Activated CD4-positive, alpha-beta memory T cell treated with anti-CD3 and anti-CD28 coated beads for 36 hours (primary cell): ENCODE data around the gene MOB4. TPM values are rescaled to one million over a fixed set of nuclear protein-coding genes. Genes with fewer than 3 reads are reported as not detected.
A peak's percentile ranks its signal among the peaks of the same experiment; 100 is the strongest.
"Not testable (repeated sequence)": the region's sequence is repeated elsewhere in the genome, so short reads cannot be mapped to it uniquely, and the experiment has no call there.

Source experiments
- CTCF ChIA-PET: fragments of 350-600 bp; sonication (Branson Sonifier 250); formaldehyde crosslinking; loops from one replicate; lab custom pipeline; 2021; ENCODE audit warnings: antibody characterized with exemption, inconsistent platforms; lab: Charles Lee
- POLR2A ChIA-PET: fragments of 350-600 bp; sonication (Branson Sonifier 250); formaldehyde crosslinking; loops from one replicate; lab custom pipeline; 2021; ENCODE audit warnings: antibody characterized with exemption; lab: Charles Lee
- DNase-seq: peaks from one replicate; pipeline ENCODE4 v3.0.0-alpha.2; 2020
- H3K27ac Mint-ChIP-seq: one replicate; pipeline ENCODE4 v1.8.0; 2021; ENCODE audit warnings: mixed read lengths
- H3K27me3 Mint-ChIP-seq: one replicate; pipeline ENCODE4 v1.8.0; 2021; ENCODE audit warnings: mixed read lengths
- H3K36me3 Mint-ChIP-seq: one replicate; pipeline ENCODE4 v1.8.0; 2021; ENCODE audit warnings: mixed read lengths
- H3K4me1 Mint-ChIP-seq: one replicate; pipeline ENCODE4 v1.8.0; 2021; ENCODE audit warnings: low read depth, mixed read lengths
- H3K4me3 Mint-ChIP-seq: one replicate; pipeline ENCODE4 v1.8.0; 2021; ENCODE audit warnings: mild to moderate bottlenecking, mixed read lengths
- H3K9me3 Mint-ChIP-seq: one replicate; pipeline ENCODE4 v1.8.0; 2021; ENCODE audit warnings: mixed read lengths
- intact Hi-C: fragments of 100-400 bp; cut with micrococcal nuclease; formaldehyde crosslinking; loops from one replicate; pipeline ENCODE4 v1.15.1; 2023
- total RNA-seq, 2 experiments: library from RNA; stranded (reverse); gene quantifications; one replicate each; pipeline ENCODE4 v1.2.3, GENCODE V29; 2021

MOB4 gene
- total RNA-seq, 2 experiments from 2014 or later: 18.9 to 19.5 TPM

GRCh38 chr2:197513915-197514314 is 2.0 kb upstream of the MOB4 start:
- no peaks in the 10 kb centered on the region for H3K27me3 Mint-ChIP-seq
- POLR2A ChIA-PET: interaction anchor here (5.6 kb wide), 1 partner anchor 14 kb away, joined by 71 read pairs; the partner anchor contains the start of genes HSPD1 and HSPE1
- no peak for DNase-seq
- intact Hi-C loops: no loop called here
- H3K4me3 Mint-ChIP-seq: no peak overlapping the region
- CTCF ChIA-PET: interaction anchor here (1.4 kb wide), 2 partner anchors 12 to 14 kb away, joined by 6 read pairs; partner anchors contain the start of genes HSPD1 and HSPE1
- no peaks in the 10 kb centered on the region for H3K9me3 Mint-ChIP-seq
- peaks cover 10% of the 10 kb centered on the region for H3K36me3 Mint-ChIP-seq
- no peak overlapping the region for H3K27ac Mint-ChIP-seq
- peaks cover 17% of the 10 kb centered on the region for H3K4me1 Mint-ChIP-seq

GRCh38 chr2:197514754-197515153 is 1.1 kb upstream of the MOB4 start:
- CTCF ChIA-PET: no interaction called here

GRCh38 chr2:197515315-197515738 is 539 bp upstream of the MOB4 start:
- peaks cover 22% of the 10 kb centered on the region for H3K4me1 Mint-ChIP-seq
- H3K9me3 Mint-ChIP-seq: no peaks in the 10 kb centered on the region
- no peak for DNase-seq
- H3K4me3 Mint-ChIP-seq: peak overlapping the region; percentile 92
- ChIA-PET POLR2A (interaction anchor here (0.6 to 5.6 kb wide), 9 partner anchors 11 to 191 kb away, joined by 3 to 71 read pairs (median 5); partner anchors contain the start of genes HSPD1, HSPE1, MARS2 and SF3B1), CTCF (interaction anchor here (1.7 to 2.0 kb wide), 2 partner anchors 13 to 84 kb away, joined by 7 to 8 read pairs; no protein-coding TSS in a partner anchor)
- H3K36me3 Mint-ChIP-seq: peaks cover 7% of the 10 kb centered on the region
- H3K27ac Mint-ChIP-seq: peak overlapping the region; percentile 88
- no peaks in the 10 kb centered on the region for H3K27me3 Mint-ChIP-seq
- intact Hi-C loops: loop anchor here (1.0 kb wide), 2 partner anchors 15 to 190 kb away; partner anchors contain the start of genes HSPE1 and MARS2

More at GRCh38 chr2:197514754-197515153, 1.1 kb upstream of the MOB4 start:
- peaks cover 10% of the 10 kb centered on the region for H3K36me3 Mint-ChIP-seq
- H3K4me3 Mint-ChIP-seq: peak overlapping the region; percentile 92
- no peak for DNase-seq
- no peaks in the 10 kb centered on the region for H3K27me3 Mint-ChIP-seq
- H3K27ac Mint-ChIP-seq: peak overlapping the region; percentile 88
- POLR2A ChIA-PET: interaction anchor here (0.9 to 5.6 kb wide), 4 partner anchors 10 to 80 kb away, joined by 4 to 71 read pairs (median 6); partner anchors contain the start of genes HSPD1, HSPE1 and SF3B1
- no peaks in the 10 kb centered on the region for H3K9me3 Mint-ChIP-seq
- H3K4me1 Mint-ChIP-seq: peaks cover 22% of the 10 kb centered on the region
- intact Hi-C loops: loop anchor here (1.0 kb wide), 2 partner anchors 14 to 191 kb away; partner anchors contain the start of genes HSPE1 and MARS2

DNA sequence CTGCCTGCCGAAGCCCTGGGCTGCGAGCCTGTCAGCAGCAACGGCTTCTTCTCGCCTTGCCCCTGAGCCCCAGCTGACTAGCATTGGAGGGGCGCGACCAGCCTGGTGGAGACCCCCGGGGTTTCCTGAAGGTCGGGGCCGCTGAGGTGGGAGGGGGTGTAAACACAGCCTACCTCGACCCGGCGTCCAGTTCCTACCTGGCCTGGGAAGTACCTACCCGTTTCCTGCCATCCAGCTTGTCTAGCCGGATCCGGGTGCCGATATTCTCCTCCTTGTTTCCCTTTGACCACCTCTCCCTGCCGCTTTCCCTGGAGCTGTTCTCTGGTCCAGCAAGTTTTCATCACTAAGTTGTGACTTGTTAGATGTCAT is 511 bp downstream of the MOB4 start:
- Mint-ChIP-seq H3K9me3 (no peaks in the 10 kb centered on the region), H3K4me1 (peaks cover 27% of the 10 kb centered on the region), H3K4me3 (peak overlapping the region; percentile 92), H3K36me3 (peaks cover 13% of the 10 kb centered on the region), H3K27ac (peak overlapping the region; percentile 88), H3K27me3 (no peaks in the 10 kb centered on the region)
- intact Hi-C loops: loop anchor here (1.0 kb wide), 2 partner anchors 63 to 81 kb away; partner anchors contain the start of genes COQ10B and SF3B1
- peak; percentile 49 for DNase-seq
- CTCF ChIA-PET: interaction anchor here (0.7 to 2.3 kb wide), 8 partner anchors 10 to 262 kb away, joined by 3 to 8 read pairs (median 4); partner anchors contain the start of genes HSPD1, HSPE1 and MARS2
- POLR2A ChIA-PET: interaction anchor here (0.6 to 5.6 kb wide), 13 partner anchors 9 to 1347 kb away, joined by 3 to 71 read pairs (median 4); partner anchors contain the start of genes COQ10B, HSPD1, HSPE1 and MARS2

GRCh38 chr2:197517150-197517549 is 1.3 kb downstream of the MOB4 start:
- H3K4me3 Mint-ChIP-seq: peak overlapping the region; percentile 92
- no peaks in the 10 kb centered on the region for H3K9me3 Mint-ChIP-seq
- no peaks in the 10 kb centered on the region for H3K27me3 Mint-ChIP-seq
- POLR2A ChIA-PET: interaction anchor here (1.0 to 5.6 kb wide), 6 partner anchors 8 to 188 kb away, joined by 3 to 71 read pairs (median 6); partner anchors contain the start of genes COQ10B, HSPD1, HSPE1 and MARS2
- intact Hi-C loops: no loop called here
- peaks cover 31% of the 10 kb centered on the region for H3K4me1 Mint-ChIP-seq
- CTCF ChIA-PET: interaction anchor here (0.7 to 2.3 kb wide), 7 partner anchors 11 to 261 kb away, joined by 3 to 8 read pairs (median 4); partner anchors contain the start of genes HSPD1 and HSPE1
- peak overlapping the region; percentile 88 for H3K27ac Mint-ChIP-seq
- no peak for DNase-seq
- H3K36me3 Mint-ChIP-seq: peaks cover 16% of the 10 kb centered on the region

GRCh38 chr2:197538412-197538811 is 22.5 kb downstream of the MOB4 start:
- H3K9me3 Mint-ChIP-seq: no peaks in the 10 kb centered on the region
- H3K27ac Mint-ChIP-seq: peak overlapping the region; percentile 33
- intact Hi-C loops: no loop called here
- no peak for DNase-seq
- no peak overlapping the region for H3K4me3 Mint-ChIP-seq
- peaks cover 47% of the 10 kb centered on the region for H3K36me3 Mint-ChIP-seq
- peaks cover 33% of the 10 kb centered on the region for H3K4me1 Mint-ChIP-seq
- POLR2A ChIA-PET: interaction anchor here (0.6 kb wide), 1 partner anchor 168 kb away, joined by 4 read pairs; no protein-coding TSS in a partner anchor
- CTCF ChIA-PET: no interaction called here
- H3K27me3 Mint-ChIP-seq: no peaks in the 10 kb centered on the region

GRCh38 chr2:197539734-197540133 is 23.9 kb downstream of the MOB4 start:
- CTCF ChIA-PET: no interaction called here
- Mint-ChIP-seq H3K4me3 (no peak overlapping the region), H3K27ac (peak overlapping the region; percentile 3), H3K27me3 (no peaks in the 10 kb centered on the region), H3K4me1 (peaks cover 24% of the 10 kb centered on the region), H3K36me3 (peaks cover 43% of the 10 kb centered on the region), H3K9me3 (no peaks in the 10 kb centered on the region)
- POLR2A ChIA-PET: interaction anchor here (1.0 kb wide), 1 partner anchor 23 kb away, joined by 3 read pairs; no protein-coding TSS in a partner anchor
- intact Hi-C loops: no loop called here
- DNase-seq: no peak

GRCh38 chr2:197543206-197543605 is 27.3 kb downstream of the MOB4 start:
- Mint-ChIP-seq H3K36me3 (peaks cover 33% of the 10 kb centered on the region), H3K4me1 (peaks cover 18% of the 10 kb centered on the region), H3K27me3 (no peaks in the 10 kb centered on the region), H3K27ac (no peak overlapping the region), H3K4me3 (no peak overlapping the region), H3K9me3 (no peaks in the 10 kb centered on the region)
- CTCF ChIA-PET: interaction anchor here (0.9 kb wide), 1 partner anchor 11 kb away, joined by 3 read pairs; no protein-coding TSS in a partner anchor
- DNase-seq: no peak
- POLR2A ChIA-PET: no interaction called here
- intact Hi-C loops: no loop called here

DNA sequence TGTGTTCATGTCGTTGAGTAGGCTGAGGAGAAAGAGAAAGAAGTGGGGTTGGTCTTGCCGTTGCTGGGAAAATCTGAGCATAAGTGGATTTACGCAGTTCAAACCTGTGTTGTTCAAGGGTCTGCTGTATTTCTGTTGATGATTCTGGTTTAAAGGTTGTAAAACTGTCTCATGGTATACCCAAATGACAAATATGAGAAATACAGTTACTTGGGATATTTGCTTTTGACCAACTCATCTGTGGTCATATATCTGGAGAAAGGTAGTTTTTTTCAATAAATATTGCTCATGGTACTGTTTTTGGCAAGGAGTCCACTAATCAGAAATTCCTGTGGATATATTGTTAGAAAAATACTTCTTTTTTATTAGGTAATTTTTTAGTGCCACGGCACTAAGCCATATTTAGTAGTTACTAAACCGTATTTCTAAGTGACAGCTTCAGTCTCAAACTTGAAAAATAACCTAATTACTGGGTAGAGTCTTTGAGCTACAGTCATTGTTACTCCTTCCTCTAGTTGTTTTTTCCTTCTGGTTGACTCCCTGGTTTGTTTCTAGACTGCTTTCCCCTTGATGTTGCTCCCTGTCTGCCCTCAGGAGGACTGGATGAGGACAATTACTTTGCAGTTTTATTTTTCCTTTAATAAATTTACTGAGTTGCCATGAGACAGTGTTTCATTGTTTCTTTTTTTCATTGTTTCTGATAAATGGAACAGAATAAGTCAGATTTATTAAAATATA is 31.5 kb downstream of the MOB4 start:
- Mint-ChIP-seq H3K4me3 (no peak overlapping the region), H3K27ac (no peak overlapping the region), H3K4me1 (no peaks in the 10 kb centered on the region), H3K36me3 (peaks cover 20% of the 10 kb centered on the region), H3K27me3 (no peaks in the 10 kb centered on the region), H3K9me3 (no peaks in the 10 kb centered on the region)
- ChIA-PET CTCF (no interaction called here), POLR2A (interaction anchor here (0.6 kb wide), 1 partner anchor 31 kb away, joined by 3 read pairs; no protein-coding TSS in a partner anchor)
- no peak for DNase-seq
- intact Hi-C loops: no loop called here

DNA sequence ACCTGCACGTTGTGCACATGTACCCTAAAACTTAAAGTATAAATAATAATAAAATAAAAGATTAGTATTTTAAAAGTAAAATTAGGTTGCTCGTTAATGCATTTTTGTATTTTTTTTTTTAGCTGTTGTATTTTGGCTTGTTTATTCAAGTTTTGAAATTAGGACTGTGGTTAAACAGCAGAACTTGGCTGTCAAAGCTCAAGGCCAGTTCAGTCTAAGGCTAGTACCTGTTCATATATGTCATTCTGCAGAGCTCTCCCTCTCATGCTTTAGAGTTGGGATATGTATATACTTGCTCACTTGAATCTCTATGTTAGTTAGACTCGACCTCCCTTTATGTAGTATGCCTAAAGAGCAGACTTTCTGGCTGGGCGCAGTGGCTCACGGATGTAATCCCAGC is 32.7 kb downstream of the MOB4 start:
- H3K27ac Mint-ChIP-seq: no peak overlapping the region
- intact Hi-C loops: no loop called here
- peaks cover 17% of the 10 kb centered on the region for H3K36me3 Mint-ChIP-seq
- no peak overlapping the region for H3K4me3 Mint-ChIP-seq
- DNase-seq: no peak
- H3K4me1 Mint-ChIP-seq: no peaks in the 10 kb centered on the region
- H3K27me3 Mint-ChIP-seq: no peaks in the 10 kb centered on the region
- CTCF ChIA-PET: interaction anchor here (0.6 kb wide), 1 partner anchor 748 kb away, joined by 3 read pairs; no protein-coding TSS in a partner anchor
- POLR2A ChIA-PET: no interaction called here
- H3K9me3 Mint-ChIP-seq: no peaks in the 10 kb centered on the region

- DNase-seq, CTCF ChIA-PET, POLR2A ChIA-PET, intact Hi-C loops, H3K27me3 Mint-ChIP-seq, H3K4me1 Mint-ChIP-seq, H3K9me3 Mint-ChIP-seq, H3K27ac Mint-ChIP-seq, H3K4me3 Mint-ChIP-seq: not testable (repeated sequence)
- H3K36me3 Mint-ChIP-seq: peaks cover 14% of the 10 kb centered on the region
Observed at GRCh38 chr2:197551260-197551659, 35.4 kb downstream of the MOB4 start.
